C4-2B (cell line): ENCODE data around the gene EIF2S2.

Experiments used
- H3K27ac ChIP-seq: fragments of 450-650 bp; 2 replicates; pipeline ENCODE4 v1.5.1; 2017
- CTCF ChIP-seq: fragments of 450-650 bp; conservative IDR thresholded peaks from 2 replicates; pipeline ENCODE4 v1.5.1; 2017; ENCODE audit warnings: mild to moderate bottlenecking
- ZFX ChIP-seq: fragments of 450-650 bp; IDR thresholded peaks from 2 replicates; pipeline ENCODE4 v1.6.1; 2017

EIF2S2 gene

GRCh38 chr20:34058831-34059230 lies 53.2 kb downstream of the EIF2S2 start:
- TF ChIP-seq CTCF (no peak), ZFX (no peak)
- H3K27ac ChIP-seq, result no peak overlapping the region

- TF ChIP-seq CTCF, result no peak
- no peak for TF ChIP-seq ZFX
- no peak overlapping the region for H3K27ac ChIP-seq
These were observed 56.8 kb downstream of the EIF2S2 start for GRCh38 chr20:34055290-34055689.

GRCh38 chr20:34052414-34052813 lies 59.6 kb downstream of the EIF2S2 start:
- no peak overlapping the region for H3K27ac ChIP-seq
- TF ChIP-seq CTCF, result no peak
- no peak for TF ChIP-seq ZFX

GRCh38 chr20:34049897-34050695 lies 61.9 kb downstream of the EIF2S2 start:
- TF ChIP-seq CTCF (no peak), ZFX (no peak)
- no peak overlapping the region for H3K27ac ChIP-seq

- TF ChIP-seq CTCF (no peak), ZFX (no peak)
- no peak overlapping the region for H3K27ac ChIP-seq
These were observed 62.7 kb downstream of the EIF2S2 start for GRCh38 chr20:34049389-34049788.

- TF ChIP-seq ZFX (no peak), CTCF (no peak)
- H3K27ac ChIP-seq, result no peak overlapping the region
These were observed 64.1 kb downstream of the EIF2S2 start for GRCh38 chr20:34047917-34048316.

- no peak overlapping the region for H3K27ac ChIP-seq
- no peak for TF ChIP-seq ZFX
- TF ChIP-seq CTCF, result no peak
These were observed 64.9 kb downstream of the EIF2S2 start for GRCh38 chr20:34047010-34047687.
